ENCODE data around the gene CDK12. TPM values are rescaled to one million over a fixed set of nuclear protein-coding genes. Genes with fewer than 3 reads are reported as not detected.
"Not testable (repeated sequence)": the region's sequence is repeated elsewhere in the genome, so short reads cannot be mapped to it uniquely, and the experiment has no call there.

CDK12 gene
- total RNA-seq, 4 donors from 2014 or later, result 46.1 to 71.6 (median 50.6) TPM

DNA sequence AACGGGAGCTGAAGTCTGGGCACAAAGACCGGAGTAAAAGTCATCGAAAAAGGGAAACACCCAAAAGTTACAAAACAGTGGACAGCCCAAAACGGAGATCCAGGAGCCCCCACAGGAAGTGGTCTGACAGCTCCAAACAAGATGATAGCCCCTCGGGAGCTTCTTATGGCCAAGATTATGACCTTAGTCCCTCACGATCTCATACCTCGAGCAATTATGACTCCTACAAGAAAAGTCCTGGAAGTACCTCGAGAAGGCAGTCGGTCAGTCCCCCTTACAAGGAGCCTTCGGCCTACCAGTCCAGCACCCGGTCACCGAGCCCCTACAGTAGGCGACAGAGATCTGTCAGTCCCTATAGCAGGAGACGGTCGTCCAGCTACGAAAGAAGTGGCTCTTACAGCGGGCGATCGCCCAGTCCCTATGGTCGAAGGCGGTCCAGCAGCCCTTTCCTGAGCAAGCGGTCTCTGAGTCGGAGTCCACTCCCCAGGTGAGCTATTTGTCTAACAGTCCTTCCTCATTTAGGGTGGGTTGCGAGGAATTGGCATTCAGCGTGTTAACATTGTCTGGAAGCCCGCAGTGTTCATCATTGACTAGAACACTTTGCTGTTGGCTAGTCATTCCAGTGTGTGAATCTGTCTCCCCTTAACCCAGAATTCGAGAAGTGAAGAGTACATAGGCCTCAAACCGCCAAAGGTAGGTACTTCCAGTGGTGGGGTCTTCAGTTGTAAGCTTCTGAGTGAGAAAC lies 1.5 kb downstream of the CDK12 start:
- TF ChIP-seq POLR2A (IDR thresholded peaks at IDR 0.05), result no peak
- TF ChIP-seq, protein P1, sequence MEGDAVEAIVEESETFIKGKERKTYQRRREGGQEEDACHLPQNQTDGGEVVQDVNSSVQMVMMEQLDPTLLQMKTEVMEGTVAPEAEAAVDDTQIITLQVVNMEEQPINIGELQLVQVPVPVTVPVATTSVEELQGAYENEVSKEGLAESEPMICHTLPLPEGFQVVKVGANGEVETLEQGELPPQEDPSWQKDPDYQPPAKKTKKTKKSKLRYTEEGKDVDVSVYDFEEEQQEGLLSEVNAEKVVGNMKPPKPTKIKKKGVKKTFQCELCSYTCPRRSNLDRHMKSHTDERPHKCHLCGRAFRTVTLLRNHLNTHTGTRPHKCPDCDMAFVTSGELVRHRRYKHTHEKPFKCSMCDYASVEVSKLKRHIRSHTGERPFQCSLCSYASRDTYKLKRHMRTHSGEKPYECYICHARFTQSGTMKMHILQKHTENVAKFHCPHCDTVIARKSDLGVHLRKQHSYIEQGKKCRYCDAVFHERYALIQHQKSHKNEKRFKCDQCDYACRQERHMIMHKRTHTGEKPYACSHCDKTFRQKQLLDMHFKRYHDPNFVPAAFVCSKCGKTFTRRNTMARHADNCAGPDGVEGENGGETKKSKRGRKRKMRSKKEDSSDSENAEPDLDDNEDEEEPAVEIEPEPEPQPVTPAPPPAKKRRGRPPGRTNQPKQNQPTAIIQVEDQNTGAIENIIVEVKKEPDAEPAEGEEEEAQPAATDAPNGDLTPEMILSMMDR (IDR thresholded peaks at IDR 0.05), result no peak
- Histone ChIP-seq H3K4me1 (peaks cover 14 to 19% of the 10 kb centered on the region in 2 donors), H3K27ac (peak overlapping the region in 2 of 3 donors; percentile 93 to 95), H3K27me3 (no peaks in the 10 kb centered on the region), H3K4me3 (replicated peaks in 1 of 3) (peak overlapping the region; percentile 88 to 89 (median 89)), H3K36me3 (no peaks in the 10 kb centered on the region), H3K9me3 (no peaks in the 10 kb centered on the region)
- intact Hi-C loops (cut with DNase I), result no loop called here
- peak; percentile 5 to 13 for DNase-seq
- 1 to 3% methylated on average over 16 to 20 of the region's 28 CpGs for WGBS, 2 donors

DNA sequence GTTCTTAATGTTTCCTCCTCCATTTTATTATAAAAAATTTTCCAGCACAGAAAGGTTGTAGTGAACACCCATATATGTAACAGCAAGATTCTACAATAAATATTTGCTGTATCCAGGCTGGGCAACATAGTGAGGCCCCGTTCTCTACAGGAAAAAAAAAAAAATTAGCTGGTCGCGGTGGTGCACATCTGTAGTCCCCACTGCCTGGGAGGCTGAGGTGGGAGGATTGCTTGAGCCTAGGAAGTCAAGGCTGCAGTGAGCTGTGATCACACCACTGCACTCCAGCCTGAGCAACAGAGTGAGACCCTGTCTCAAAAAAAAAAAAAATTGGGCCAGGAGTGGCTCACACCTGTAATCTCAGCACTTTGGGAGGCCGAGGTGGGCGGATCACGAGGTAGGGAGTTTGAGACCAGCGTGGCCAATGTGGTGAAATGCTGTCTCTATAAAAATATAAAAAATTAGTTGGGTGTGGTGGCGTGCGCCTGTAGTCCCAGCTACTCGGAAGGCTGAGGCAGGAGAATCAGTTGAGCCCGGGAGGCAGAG lies 3.4 kb downstream of the CDK12 start:
- intact Hi-C loops (cut with DNase I); H3K36me3 ChIP-seq; H3K9me3 ChIP-seq; DNase-seq; H3K4me3 ChIP-seq (replicated peaks in 1 of 3); H3K27me3 ChIP-seq; H3K27ac ChIP-seq: not testable (repeated sequence)
- H3K4me1 ChIP-seq, result peaks cover 14 to 19% of the 10 kb centered on the region in 2 donors
- 84 to 89% methylated on average over 11 of the region's 11 CpGs for WGBS, 2 donors

DNA sequence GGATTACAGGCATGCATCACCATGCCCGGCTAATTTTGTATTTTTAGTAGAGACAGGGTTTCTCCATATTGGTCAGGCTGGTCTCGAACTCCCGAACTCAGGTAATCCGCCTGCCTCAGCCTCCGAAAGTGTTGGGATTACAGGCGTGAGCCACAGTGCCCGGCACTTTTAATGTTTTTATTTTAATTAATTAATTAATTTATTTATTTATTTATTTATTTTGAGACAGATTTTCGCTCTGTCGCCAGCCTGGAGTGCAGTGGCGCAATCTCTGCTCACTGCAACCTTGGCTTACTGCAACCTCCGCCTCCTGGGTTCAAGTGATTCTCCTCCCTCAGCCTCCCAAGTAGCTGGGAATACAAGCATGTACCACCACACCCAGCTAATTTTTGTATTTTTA lies 7.3 kb downstream of the CDK12 start:
- WGBS, 2 donors, result 95 to 96% methylated on average over 11 of the region's 11 CpGs
- H3K27me3 ChIP-seq; DNase-seq; H3K9me3 ChIP-seq; intact Hi-C loops (cut with DNase I); H3K4me3 ChIP-seq (replicated peaks in 1 of 3); H3K27ac ChIP-seq: not testable (repeated sequence)
- Histone ChIP-seq H3K36me3 (peaks cover 18 to 22% of the 10 kb centered on the region in 2 donors), H3K4me1 (peaks cover 13 to 19% of the 10 kb centered on the region in 2 donors)

DNA sequence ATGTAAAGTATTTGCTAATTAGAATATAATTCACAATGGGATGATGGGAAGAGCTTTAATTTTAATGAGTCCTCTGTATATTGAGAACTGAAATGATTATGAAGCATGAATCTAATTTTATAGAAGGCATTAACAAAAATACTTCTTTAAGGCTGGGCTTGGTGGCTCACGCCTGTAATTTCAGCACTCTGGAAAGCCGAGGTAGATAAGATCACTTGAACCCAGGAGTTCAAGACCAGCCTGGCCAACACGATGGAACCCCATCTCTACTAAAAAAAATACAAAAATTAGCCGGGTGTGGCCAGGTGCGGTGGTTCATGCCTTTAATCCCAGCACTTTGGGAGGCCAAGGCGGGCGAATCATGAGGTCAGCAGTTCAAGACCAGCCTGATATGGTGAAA lies 12.0 kb downstream of the CDK12 start:
- Histone ChIP-seq H3K27ac (no peak overlapping the region), H3K36me3 (peaks cover 18 to 32% of the 10 kb centered on the region in 2 donors), H3K9me3 (no peaks in the 10 kb centered on the region), H3K4me3 (replicated peaks in 1 of 3) (no peak overlapping the region), H3K4me1 (no peaks in the 10 kb centered on the region), H3K27me3 (no peaks in the 10 kb centered on the region)
- TF ChIP-seq, protein P1 (IDR thresholded peaks at IDR 0.05), result no peak
- TF ChIP-seq POLR2A (IDR thresholded peaks at IDR 0.05), result no peak
- intact Hi-C loops (cut with DNase I), result no loop called here
- WGBS, 2 donors, result 87 to 92% methylated on average over 7 of the region's 7 CpGs
- no peak for DNase-seq

DNA sequence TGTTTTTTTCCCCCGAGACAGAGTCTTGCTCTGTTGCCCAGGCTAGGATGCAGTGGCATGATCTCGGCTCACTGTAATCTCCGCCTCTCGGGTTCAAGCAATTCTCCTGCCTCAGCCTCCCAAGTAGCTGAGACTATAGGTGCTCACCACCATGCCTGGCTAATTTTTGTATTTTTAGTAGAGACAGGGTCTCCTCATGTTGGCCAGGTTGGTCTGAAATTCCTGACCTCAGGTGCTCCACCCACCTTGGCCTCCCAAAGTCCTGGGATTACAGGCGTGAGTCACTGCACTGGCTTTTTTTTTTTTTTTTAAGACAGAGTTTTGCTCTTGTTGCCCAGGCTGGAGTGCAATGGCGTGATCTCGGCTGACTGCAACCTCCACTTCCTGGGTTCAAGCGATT lies 18.3 kb downstream of the CDK12 start:
- H3K27ac ChIP-seq; H3K27me3 ChIP-seq; DNase-seq; H3K9me3 ChIP-seq; H3K4me1 ChIP-seq; H3K4me3 ChIP-seq (replicated peaks in 1 of 3); H3K36me3 ChIP-seq; intact Hi-C loops (cut with DNase I): not testable (repeated sequence)
- 94 to 96% methylated on average over 8 of the region's 8 CpGs for WGBS, 2 donors

DNA sequence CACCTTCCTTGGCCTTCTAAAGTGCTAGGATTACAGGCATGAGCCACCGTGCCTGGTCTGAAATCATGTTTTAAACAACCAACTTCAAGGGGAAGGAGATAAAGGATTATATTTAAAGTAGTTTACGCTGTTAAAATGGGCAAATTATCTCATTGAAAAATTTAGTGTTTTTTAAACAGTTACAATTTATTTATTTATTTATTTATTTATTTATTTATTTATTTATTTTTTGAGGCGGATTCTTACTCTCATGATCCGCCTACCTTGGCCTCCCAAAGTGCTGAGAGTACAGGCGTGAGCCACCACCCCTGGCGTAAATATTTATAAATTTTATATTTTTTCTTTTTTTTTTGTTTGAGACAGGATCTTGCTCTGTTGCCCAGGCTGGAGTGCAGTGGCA lies 22.2 kb downstream of the CDK12 start:
- intact Hi-C loops (cut with DNase I), result no loop called here
- TF ChIP-seq, protein P1 (IDR thresholded peaks at IDR 0.05), result no peak
- TF ChIP-seq POLR2A (IDR thresholded peaks at IDR 0.05), result no peak

More for the DNA sequence above, 22.2 kb downstream of the CDK12 start:
- WGBS, 2 donors, result 96 to 99% methylated on average over 6 of the region's 6 CpGs
- no peak for DNase-seq
- Histone ChIP-seq H3K27ac (no peak overlapping the region), H3K4me3 (replicated peaks in 1 of 3) (no peak overlapping the region), H3K27me3 (no peaks in the 10 kb centered on the region), H3K9me3 (no peaks in the 10 kb centered on the region), H3K36me3 (no peaks in the 10 kb centered on the region), H3K4me1 (no peaks in the 10 kb centered on the region)
